ENCODE results near the gene PDE4C.

The PDE4C gene

GRCh38 chr19:18253130-18253529 is 26.9 kb upstream of the PDE4C start:
- TF ChIP-seq SIN3A (IDR thresholded peaks at IDR 0.05; ENCODE audit: borderline replicate concordance, insufficient read depth, low read length) (no peak), POLR2AphosphoS5 (IDR thresholded peaks at IDR 0.05; ENCODE audit: low read depth, low read length) (no peak), FOXP2 (optimal IDR thresholded peaks at IDR 0.05; ENCODE audit: borderline replicate concordance, extremely low read depth, extremely low read length, insufficient read depth) (no peak), TAF1 (IDR thresholded peaks at IDR 0.05; ENCODE audit: borderline replicate concordance, insufficient read depth, low read length) (no peak)
- TF ChIP-seq, protein P1, sequence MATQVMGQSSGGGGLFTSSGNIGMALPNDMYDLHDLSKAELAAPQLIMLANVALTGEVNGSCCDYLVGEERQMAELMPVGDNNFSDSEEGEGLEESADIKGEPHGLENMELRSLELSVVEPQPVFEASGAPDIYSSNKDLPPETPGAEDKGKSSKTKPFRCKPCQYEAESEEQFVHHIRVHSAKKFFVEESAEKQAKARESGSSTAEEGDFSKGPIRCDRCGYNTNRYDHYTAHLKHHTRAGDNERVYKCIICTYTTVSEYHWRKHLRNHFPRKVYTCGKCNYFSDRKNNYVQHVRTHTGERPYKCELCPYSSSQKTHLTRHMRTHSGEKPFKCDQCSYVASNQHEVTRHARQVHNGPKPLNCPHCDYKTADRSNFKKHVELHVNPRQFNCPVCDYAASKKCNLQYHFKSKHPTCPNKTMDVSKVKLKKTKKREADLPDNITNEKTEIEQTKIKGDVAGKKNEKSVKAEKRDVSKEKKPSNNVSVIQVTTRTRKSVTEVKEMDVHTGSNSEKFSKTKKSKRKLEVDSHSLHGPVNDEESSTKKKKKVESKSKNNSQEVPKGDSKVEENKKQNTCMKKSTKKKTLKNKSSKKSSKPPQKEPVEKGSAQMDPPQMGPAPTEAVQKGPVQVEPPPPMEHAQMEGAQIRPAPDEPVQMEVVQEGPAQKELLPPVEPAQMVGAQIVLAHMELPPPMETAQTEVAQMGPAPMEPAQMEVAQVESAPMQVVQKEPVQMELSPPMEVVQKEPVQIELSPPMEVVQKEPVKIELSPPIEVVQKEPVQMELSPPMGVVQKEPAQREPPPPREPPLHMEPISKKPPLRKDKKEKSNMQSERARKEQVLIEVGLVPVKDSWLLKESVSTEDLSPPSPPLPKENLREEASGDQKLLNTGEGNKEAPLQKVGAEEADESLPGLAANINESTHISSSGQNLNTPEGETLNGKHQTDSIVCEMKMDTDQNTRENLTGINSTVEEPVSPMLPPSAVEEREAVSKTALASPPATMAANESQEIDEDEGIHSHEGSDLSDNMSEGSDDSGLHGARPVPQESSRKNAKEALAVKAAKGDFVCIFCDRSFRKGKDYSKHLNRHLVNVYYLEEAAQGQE (IDR thresholded peaks at IDR 0.05; ENCODE audit: insufficient read depth in 1 of 2, low read depth in 2 of 2, low read length in 2 of 2): no peak

DNA sequence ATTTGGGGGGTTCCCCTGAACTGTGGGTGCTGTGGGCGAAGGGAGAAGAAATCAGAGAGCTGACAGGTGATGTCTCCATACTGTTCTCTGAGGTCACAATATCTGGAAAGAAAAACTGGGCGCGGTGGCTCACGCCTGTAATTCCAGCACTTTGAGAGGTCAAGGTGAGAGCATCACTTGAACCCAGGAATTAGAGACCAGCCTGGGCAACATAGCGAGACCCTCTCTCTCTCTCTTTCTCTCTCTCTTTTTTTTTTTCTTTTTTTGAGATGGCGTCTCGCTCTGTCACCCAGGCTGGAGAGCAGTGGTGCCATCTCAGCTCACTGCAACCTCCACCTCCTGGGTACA is 26.1 kb upstream of the PDE4C start:
- TF ChIP-seq POLR2AphosphoS5 (IDR thresholded peaks at IDR 0.05; ENCODE audit: low read depth, low read length) (no peak), SIN3A (IDR thresholded peaks at IDR 0.05; ENCODE audit: borderline replicate concordance, insufficient read depth, low read length) (no peak), FOXP2 (optimal IDR thresholded peaks at IDR 0.05; ENCODE audit: borderline replicate concordance, extremely low read depth, extremely low read length, insufficient read depth) (no peak)
- TF ChIP-seq, protein P1 (IDR thresholded peaks at IDR 0.05; ENCODE audit: insufficient read depth in 1 of 2, low read depth in 2 of 2, low read length in 2 of 2): no peak

DNA sequence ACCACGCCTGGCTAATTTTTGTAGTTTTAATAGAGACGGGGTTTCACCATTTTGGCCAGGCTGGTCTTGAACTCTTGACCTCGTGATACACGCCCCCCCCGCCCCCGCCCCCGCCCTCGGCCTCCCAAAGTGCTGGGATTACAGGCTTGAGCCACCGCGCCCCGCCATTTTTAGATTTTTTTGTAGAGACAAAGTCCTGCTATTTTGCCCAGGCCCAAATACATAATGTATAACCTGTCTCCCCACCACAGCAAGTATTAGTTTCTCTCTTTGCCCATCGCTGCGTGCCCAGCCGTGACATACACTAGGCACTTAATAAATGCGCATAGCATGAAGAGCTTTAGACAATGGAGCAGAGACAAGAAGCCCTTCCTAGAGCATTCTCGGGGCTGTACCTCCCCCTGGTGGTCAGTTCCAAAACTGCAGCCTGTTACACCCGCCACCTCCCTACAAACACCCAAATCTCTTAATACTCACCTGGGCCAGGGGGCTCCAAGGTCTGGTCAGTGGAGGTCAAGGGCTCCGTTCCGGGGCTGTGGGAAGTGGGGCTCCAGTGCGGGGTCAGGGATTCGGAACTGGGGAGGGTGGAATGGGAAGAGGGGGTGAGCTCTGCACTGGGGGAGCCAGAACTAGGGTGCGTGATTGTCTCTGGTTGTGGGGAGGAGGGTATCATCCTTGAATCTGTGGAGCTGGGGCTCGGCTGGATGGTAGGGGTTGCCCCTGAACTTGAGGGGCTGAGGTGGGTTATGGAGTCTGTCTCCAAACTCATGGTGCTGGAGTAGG is 25.5 kb upstream of the PDE4C start:
- TF ChIP-seq FOXP2 (optimal IDR thresholded peaks at IDR 0.05; ENCODE audit: borderline replicate concordance, extremely low read depth, extremely low read length, insufficient read depth): no peak
- no peak for TF ChIP-seq POLR2AphosphoS5 (IDR thresholded peaks at IDR 0.05; ENCODE audit: low read depth, low read length)
- no peak for TF ChIP-seq TAF1 (IDR thresholded peaks at IDR 0.05; ENCODE audit: borderline replicate concordance, insufficient read depth, low read length)
- no peak for TF ChIP-seq SIN3A (IDR thresholded peaks at IDR 0.05; ENCODE audit: borderline replicate concordance, insufficient read depth, low read length)
- TF ChIP-seq, protein P1 (IDR thresholded peaks at IDR 0.05; ENCODE audit: insufficient read depth in 1 of 2, low read depth in 2 of 2, low read length in 2 of 2): no peak

DNA sequence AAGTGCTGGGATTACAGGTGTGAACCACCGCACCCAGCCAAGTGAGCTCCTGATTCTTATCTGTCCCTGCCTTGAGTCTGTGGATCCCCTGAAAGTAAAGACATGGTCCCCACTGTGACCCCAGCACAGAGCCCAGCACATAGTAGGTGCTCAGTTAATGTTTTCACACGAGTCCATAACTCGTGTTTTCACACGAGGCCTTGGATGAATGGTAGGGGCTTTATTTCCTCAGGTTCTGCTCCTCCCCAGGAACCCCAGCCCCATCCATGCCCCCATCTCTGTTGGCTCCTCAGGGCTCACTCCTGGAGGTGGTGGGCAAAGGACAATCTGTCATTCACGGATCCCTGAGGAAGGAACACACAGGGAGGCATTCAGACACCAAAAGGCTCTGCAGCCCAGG is 23.6 kb upstream of the PDE4C start:
- TF ChIP-seq POLR2AphosphoS5 (IDR thresholded peaks at IDR 0.05; ENCODE audit: low read depth, low read length) (no peak), SIN3A (IDR thresholded peaks at IDR 0.05; ENCODE audit: borderline replicate concordance, insufficient read depth, low read length) (no peak), FOXP2 (optimal IDR thresholded peaks at IDR 0.05; ENCODE audit: borderline replicate concordance, extremely low read depth, extremely low read length, insufficient read depth) (no peak), TAF1 (IDR thresholded peaks at IDR 0.05; ENCODE audit: borderline replicate concordance, insufficient read depth, low read length) (no peak)
- TF ChIP-seq, protein P1 (IDR thresholded peaks at IDR 0.05; ENCODE audit: insufficient read depth in 1 of 2, low read depth in 2 of 2, low read length in 2 of 2): no peak
